HepG2 (cell line): ENCODE data around the gene SIX5. TPM values are rescaled to one million over a fixed set of nuclear protein-coding genes. Genes with fewer than 3 reads are reported as not detected.

Source experiments
- AFF4 ChIP-seq: sonication (generic); formaldehyde crosslinking; IDR thresholded peaks from 2 replicates; pipeline ENCODE4 v1.4.0; 2020; ENCODE audit warnings: missing genetic modification reagents
- CBX1 ChIP-seq: IDR thresholded peaks from one replicate; pipeline ENCODE4 v1.6.1; 2016; ENCODE audit warnings: antibody characterized with exemption, low read depth
- ELK4 ChIP-seq: sonication (generic); formaldehyde crosslinking; IDR thresholded peaks from 2 replicates; pipeline ENCODE4 v1.9.0; 2021; ENCODE audit warnings: missing genetic modification reagents, borderline replicate concordance
- IKZF1 ChIP-seq: fragments of 450-650 bp; IDR thresholded peaks from 2 replicates; pipeline ENCODE4 v1.7.1; 2016
- MED13 ChIP-seq: sonication (generic); formaldehyde crosslinking; IDR thresholded peaks from 2 replicates; pipeline ENCODE4 v1.5.0; 2020; ENCODE audit warnings: missing genetic modification reagents
- NCOR1 ChIP-seq: fragments of 200-600 bp; sonication (generic); IDR thresholded peaks from 2 replicates; pipeline ENCODE4 v1.7.0; 2017; ENCODE audit warnings: antibody characterized with exemption, low read length, borderline replicate concordance
- RBM22 ChIP-seq: fragments of 200-400 bp; formaldehyde crosslinking; optimal IDR thresholded peaks from 2 replicates; pipeline ENCODE3; 2017; ENCODE audit warnings: mild to moderate bottlenecking, low read length, moderate library complexity
- SMARCC2 ChIP-seq: fragments of 450-650 bp; IDR thresholded peaks from 2 replicates; pipeline ENCODE4 v1.6.1; 2017; ENCODE audit warnings: antibody characterized with exemption, mild to moderate bottlenecking
- SNAI1 ChIP-seq: sonication (generic); formaldehyde crosslinking; IDR thresholded peaks from 2 replicates; pipeline ENCODE4 v1.5.0; 2020; ENCODE audit warnings: mild to moderate bottlenecking, missing genetic modification reagents, borderline replicate concordance
- SP1 ChIP-seq, 2 experiments: fragments of 450-650 bp in 1 of 2; sonication (generic) in 1 of 2; formaldehyde crosslinking in 1 of 2; IDR thresholded peaks; 2 replicates each; pipeline versions ENCODE4 v1.4.0 to v1.6.1; 2016 to 2020; ENCODE audit warnings: missing genetic modification reagents in 1 of 2
- TRIM24 ChIP-seq: sonication (generic); formaldehyde crosslinking; IDR thresholded peaks from 2 replicates; pipeline ENCODE4 v1.8.0; 2022; ENCODE audit warnings: mild to moderate bottlenecking, missing genetic modification reagents
- ZFP82 ChIP-seq: sonication (generic); formaldehyde crosslinking; IDR thresholded peaks from 2 replicates; pipeline ENCODE4 v1.5.1; 2020; ENCODE audit warnings: mild to moderate bottlenecking, missing genetic modification reagents, borderline replicate concordance
- ZMYM2 ChIP-seq: sonication (generic); formaldehyde crosslinking; IDR thresholded peaks from 2 replicates; pipeline ENCODE4 v1.8.0; 2022; ENCODE audit warnings: mild to moderate bottlenecking, missing genetic modification reagents
- ZNF326 ChIP-seq: sonication (generic); formaldehyde crosslinking; IDR thresholded peaks from 2 replicates; pipeline ENCODE4 v1.4.0; 2020; ENCODE audit warnings: missing genetic modification reagents, borderline replicate concordance
- polyA plus RNA-seq, 8 experiments: library from polyadenylated mRNA; depleted of rRNA in 3 of 8; stranded (reverse) in 7 of 8; unstranded in 1 of 8; fragments of >200 nt; fragmentation: Illumina TruSeq in 4 of 8; extraction: Trizol in 4 of 8; gene quantifications; 2 replicates each; pipeline versions ENCODE4 v1.2.1 to v1.2.3, GENCODE V29; 2011 to 2016; ENCODE audit warnings: low read depth in 4 of 8, missing spikeins in 1 of 8, mixed read lengths in 1 of 8; ENCODE audit not compliant: insufficient read depth in 1 of 8
- total RNA-seq, 5 experiments: library from RNA; depleted of rRNA; stranded (reverse); fragments of >200 nt; fragmentation: Illumina TruSeq; extraction: Trizol; gene quantifications; 2 replicates each; pipeline ENCODE4 v1.2.3, GENCODE V29; 2016; ENCODE audit warnings: low read depth in 1 of 5
- TF ChIP-seq, protein P1 (sequence below): sonication (generic); formaldehyde crosslinking; IDR thresholded peaks from 2 replicates; pipeline ENCODE4; 2020; ENCODE audit warnings: missing genetic modification reagents, mild to moderate bottlenecking, borderline replicate concordance
- TF ChIP-seq, protein P2 (sequence below): sonication (generic); formaldehyde crosslinking; IDR thresholded peaks from 2 replicates; pipeline ENCODE4 v1.5.1; 2020; ENCODE audit warnings: mild to moderate bottlenecking, missing genetic modification reagents, borderline replicate concordance

SIX5 gene
- total and polyA plus RNA-seq, 2 of the 13 experiments (the other 11 are each of a cell fraction or from before 2014, with no cell fraction given) = 7.7 to 10.5 TPM

GRCh38 chr19:45717131-45717982, 51.7 kb downstream of the SIX5 start (continued):
- TF ChIP-seq AFF4 (CRISPR knock-in tag) = no peak
- TF ChIP-seq, protein P1, sequence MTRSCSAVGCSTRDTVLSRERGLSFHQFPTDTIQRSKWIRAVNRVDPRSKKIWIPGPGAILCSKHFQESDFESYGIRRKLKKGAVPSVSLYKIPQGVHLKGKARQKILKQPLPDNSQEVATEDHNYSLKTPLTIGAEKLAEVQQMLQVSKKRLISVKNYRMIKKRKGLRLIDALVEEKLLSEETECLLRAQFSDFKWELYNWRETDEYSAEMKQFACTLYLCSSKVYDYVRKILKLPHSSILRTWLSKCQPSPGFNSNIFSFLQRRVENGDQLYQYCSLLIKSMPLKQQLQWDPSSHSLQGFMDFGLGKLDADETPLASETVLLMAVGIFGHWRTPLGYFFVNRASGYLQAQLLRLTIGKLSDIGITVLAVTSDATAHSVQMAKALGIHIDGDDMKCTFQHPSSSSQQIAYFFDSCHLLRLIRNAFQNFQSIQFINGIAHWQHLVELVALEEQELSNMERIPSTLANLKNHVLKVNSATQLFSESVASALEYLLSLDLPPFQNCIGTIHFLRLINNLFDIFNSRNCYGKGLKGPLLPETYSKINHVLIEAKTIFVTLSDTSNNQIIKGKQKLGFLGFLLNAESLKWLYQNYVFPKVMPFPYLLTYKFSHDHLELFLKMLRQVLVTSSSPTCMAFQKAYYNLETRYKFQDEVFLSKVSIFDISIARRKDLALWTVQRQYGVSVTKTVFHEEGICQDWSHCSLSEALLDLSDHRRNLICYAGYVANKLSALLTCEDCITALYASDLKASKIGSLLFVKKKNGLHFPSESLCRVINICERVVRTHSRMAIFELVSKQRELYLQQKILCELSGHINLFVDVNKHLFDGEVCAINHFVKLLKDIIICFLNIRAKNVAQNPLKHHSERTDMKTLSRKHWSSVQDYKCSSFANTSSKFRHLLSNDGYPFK = peak; percentile 48; the same call in 1 of the 2 replicates
- no peak for TF ChIP-seq SMARCC2
- TF ChIP-seq TRIM24 (CRISPR knock-in tag) = no peak
- no peak for TF ChIP-seq IKZF1
- TF ChIP-seq, protein P2, sequence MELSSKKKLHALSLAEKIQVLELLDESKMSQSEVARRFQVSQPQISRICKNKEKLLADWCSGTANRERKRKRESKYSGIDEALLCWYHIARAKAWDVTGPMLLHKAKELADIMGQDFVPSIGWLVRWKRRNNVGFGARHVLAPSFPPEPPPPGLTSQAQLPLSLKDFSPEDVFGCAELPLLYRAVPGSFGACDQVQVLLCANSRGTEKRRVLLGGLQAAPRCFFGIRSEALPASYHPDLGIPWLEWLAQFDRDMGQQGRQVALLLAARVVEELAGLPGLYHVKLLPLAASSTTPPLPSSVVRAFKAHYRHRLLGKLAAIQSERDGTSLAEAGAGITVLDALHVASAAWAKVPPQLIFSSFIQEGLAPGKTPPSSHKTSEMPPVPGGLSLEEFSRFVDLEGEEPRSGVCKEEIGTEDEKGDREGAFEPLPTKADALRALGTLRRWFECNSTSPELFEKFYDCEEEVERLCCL (CRISPR knock-in tag) = no peak
- TF ChIP-seq ZMYM2 (CRISPR knock-in tag) = 0 out of 2 replicates have a peak, but pooled peaks have one; percentile 10
- TF ChIP-seq SP1 (IDR thresholded peaks at IDR 0.05) = no peak
- peak; percentile 53 for TF ChIP-seq SP1 (CRISPR knock-in tag; IDR thresholded peaks at IDR 0.05)
- peak; percentile 66 for TF ChIP-seq CBX1
- 0 out of 2 replicates have a peak, but pooled peaks have one; percentile 36 for TF ChIP-seq ZFP82
- TF ChIP-seq RBM22 = no peak
- no peak for TF ChIP-seq SNAI1 (CRISPR knock-in tag)
- TF ChIP-seq NCOR1 = peak; percentile 61
- TF ChIP-seq ZNF326 (CRISPR knock-in tag) = no peak
- TF ChIP-seq MED13 (CRISPR knock-in tag) = peak; percentile 74; the same call in 1 of the 2 replicates
- TF ChIP-seq ELK4 (CRISPR knock-in tag) = no peak
